GM19035 (cell line): ENCODE measurements around the gene MED9.

Experiments used
- ATAC-seq: cut with Tn5 transposase; IDR thresholded peaks from one replicate; pipeline ENCODE4 v1.9.1; 2021; ENCODE audit not compliant: unreplicated experiment

The MED9 gene

DNA sequence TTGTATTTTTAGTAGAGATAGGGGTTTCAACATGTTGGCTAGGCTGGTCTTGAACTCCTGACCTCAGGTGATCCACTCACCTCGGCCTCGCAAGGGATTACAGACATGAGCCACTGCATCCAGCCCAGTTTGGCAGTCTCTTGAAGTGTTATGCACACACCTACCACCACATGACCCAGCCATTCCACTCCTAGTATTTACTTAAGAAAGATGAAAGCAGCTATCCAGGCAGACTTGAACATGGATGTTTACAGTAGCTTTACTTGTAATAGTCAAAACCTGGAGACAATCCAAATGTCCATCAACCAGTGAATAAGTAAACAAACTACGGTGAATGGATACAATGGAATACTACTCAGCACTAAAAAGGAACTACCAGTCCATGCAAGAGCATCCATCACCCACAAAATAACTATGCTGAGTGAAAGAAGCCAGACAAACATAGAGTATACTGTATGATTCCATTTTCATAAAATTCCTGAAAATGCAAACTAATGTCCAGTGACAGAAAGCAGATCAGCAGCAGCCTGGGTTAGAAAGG lies 57.2 kb downstream of the MED9 start:
- ATAC-seq: no peak

DNA sequence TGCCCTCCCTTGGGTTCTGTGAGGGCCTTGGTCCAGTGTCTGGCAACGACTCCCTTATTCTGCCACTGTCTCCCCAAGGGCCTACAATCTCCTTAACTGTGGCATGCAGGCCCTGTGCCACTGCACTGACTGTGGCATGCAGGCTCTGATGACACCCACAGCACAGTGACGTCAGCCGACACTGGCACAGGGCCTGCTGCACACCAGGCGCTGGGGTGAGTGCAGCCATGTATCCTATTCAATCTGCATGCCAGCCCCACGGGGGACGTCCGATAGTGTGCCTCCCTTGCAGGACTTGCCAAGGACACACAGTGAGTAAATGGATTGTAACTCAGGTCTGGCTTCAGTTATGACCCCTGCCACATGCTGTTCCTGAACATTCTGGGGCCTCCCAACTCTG lies 59.2 kb downstream of the MED9 start:
- no peak for ATAC-seq

DNA sequence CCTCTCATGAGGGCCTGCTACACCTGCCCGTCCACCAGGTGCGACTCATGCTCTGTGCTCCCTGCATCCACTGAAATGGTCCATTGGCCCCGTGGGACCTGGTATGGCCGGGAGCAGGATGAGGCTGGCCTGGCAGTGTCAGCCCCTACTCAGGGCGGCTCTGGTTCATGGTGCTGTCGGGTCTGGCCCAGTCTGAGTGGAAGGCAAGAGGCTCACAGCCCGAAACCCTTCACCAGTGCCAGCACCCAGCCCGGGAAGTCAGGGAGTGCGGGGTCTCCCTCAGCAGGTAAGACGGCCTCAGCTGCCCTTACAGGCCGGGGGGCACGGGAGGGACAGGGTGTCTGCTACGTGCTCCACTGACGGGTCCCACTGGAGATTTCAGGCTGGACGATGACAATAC lies 59.9 kb downstream of the MED9 start:
- ATAC-seq: no peak

- no peak for ATAC-seq
These were observed 60.7 kb downstream of the MED9 start for GRCh38 chr17:17537311-17538099.

GRCh38 chr17:17538417-17539391 lies 61.9 kb downstream of the MED9 start:
- ATAC-seq: no peak

DNA sequence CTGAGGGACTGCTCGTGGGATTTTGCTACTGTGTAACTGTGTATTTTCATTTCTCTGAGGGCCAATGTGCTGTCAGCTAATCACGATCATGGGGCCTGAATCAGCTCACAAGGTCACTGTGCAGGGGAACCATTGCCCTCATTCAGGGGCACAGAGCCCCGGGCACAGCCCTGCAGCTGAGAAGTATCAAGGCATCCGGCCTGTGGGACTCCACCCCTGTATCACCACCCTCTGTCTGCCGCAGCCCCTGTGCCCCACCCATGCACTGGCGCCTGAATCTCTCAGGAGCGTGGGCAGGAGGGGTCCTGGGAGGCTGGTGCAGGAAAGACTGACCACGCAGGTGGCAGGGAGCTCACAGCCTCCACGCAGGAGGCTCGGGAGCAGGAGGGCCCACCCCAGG lies 62.8 kb downstream of the MED9 start:
- no peak for ATAC-seq

DNA sequence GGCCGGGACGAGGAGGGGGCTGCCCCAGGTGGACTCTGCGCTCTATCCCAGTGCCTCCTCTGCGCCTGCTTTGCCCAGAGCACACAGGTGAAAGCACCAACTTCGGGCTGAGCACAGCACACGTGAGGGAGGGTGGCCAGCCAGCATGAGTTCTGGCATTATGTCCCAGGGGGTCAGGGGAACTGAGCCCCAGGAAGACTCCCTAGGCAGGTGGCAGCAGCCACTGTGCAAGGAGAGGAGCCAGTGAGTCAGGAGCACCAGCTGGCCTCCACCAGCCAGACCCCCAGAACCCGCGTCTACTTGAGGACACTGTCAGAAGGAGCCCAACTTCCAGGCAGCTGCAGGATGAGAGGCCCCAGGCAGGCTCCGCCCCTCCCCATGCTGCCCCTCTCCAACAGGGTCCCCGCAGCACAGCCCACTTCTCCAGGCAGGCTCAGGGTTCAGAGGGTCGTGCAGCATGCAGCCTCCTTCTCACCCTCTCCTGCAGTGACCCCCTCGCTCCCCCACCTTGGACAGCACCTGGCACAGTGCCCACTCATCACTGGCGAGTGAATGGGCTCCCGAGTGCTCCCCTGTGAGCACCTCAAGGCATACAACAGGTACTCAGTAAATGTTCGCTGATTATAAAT lies 63.6 kb downstream of the MED9 start:
- no peak for ATAC-seq

DNA sequence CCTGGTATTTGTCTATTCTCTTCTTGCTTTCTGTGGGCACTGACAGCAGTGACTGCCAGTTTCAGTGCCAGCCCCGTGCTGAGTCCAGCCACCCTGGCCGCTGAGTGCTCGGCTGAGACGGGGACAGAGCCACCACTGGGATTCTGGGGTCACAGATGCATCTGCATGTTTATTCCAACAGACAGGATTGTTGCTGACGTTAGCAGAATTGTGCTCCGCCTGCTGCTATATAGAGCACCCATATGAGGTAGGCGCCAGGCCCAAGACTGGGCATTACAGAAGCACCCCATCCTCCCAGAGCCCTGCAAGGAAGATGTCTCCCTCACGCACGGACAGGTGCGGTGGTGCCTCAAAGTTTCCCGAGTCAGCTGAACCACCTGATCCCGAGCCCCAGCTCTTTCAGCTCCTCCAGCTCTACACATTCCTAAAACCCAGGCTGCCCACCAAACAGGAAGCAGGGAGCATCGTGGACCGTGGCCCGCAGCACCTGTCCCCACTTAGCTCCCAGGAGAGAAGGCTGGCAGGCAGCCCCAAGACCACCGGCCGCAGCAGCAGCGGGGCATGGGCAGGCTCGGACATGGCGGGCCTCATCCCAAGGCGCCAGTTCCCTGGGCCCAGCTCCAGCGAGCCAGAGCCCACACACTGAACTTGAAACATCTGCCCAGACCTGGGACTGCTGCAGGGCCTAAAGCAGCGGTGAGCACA lies 64.3 kb downstream of the MED9 start:
- ATAC-seq: no peak

DNA sequence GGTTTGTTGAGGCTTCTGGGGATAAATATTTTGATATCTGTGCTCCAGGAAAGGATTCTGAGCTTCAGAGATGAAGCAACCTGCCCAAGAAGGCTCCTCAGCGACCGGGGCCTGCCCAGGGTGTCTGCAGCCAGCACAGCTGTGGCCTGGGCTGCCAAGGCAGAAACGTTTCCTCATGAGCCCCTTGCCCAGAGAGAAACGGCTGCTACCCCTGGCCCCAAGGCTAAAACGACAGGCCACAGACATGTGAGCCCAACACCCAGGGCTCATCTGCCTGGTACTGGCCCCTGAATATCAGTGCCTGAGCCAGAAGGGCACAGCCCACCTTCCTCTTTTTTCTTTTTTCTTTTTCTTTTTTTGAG lies 64.8 kb downstream of the MED9 start:
- ATAC-seq: no peak
